GM19463 (cell line): ENCODE measurements around the gene APBB2.
"Not testable (repeated sequence)": the region's sequence is repeated elsewhere in the genome, so short reads cannot be mapped to it uniquely, and the experiment has no call there.

Experiments used
- ATAC-seq: cut with Tn5 transposase; IDR thresholded peaks from one replicate; pipeline ENCODE4 v1.9.1; 2021; ENCODE audit warnings: mild to moderate bottlenecking, moderate library complexity; ENCODE audit not compliant: unreplicated experiment

APBB2 gene

GRCh38 chr4:41029098-41029497 is 185.2 kb downstream of the APBB2 start:
- ATAC-seq: no peak

DNA sequence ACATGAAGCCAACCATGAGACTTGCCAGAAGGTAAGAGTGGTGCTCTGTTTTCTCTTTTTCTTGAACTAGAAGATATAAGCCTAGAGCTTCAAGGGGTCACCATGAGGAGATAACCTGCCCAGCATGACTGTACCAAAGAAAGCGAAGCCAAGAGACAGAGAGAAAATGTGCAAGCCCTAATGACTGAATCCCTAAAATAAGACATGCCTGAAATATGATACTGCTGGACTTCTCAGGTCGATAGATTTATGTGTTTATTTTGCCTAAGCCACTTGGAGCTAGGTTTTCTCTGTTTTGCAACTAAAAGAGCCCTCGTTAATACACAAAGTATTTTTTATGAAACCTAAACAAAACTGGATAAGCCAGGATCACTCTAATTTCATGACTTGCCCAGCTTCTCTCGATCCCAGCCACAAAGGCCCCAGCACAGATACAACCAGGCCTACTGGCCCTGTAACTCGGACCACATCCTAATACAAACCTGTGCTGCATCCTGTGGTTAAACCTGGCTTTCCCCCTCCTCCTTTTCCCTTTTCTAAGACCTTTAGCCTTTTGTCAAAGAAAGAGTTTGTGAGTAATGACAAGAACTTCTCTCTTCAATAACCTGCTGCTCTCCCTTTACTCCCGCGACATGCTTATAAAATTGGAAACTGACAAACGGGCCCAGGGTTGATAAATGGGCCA is 185.8 kb downstream of the APBB2 start:
- ATAC-seq: no peak

GRCh38 chr4:41026971-41027370 is 187.4 kb downstream of the APBB2 start:
- no peak for ATAC-seq

DNA sequence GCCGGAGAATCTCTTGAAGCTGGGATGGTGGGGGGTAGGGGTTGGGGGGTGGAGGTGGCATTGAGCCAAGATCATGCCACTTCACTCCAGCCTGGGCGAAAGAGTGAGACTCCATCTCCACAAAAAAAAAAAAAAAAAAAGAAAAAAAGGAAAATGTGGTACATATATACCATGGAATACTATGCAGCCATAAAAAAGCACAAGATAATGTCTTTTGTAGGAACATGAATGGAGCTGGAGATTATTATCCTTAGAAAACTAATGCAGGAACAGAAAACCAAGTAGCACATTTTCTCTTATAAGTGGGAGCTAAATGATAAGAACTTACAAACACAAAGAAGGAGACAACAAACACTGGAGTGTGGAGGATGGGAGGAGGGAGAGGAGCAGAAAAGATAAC is 188.5 kb downstream of the APBB2 start:
- no peak for ATAC-seq

DNA sequence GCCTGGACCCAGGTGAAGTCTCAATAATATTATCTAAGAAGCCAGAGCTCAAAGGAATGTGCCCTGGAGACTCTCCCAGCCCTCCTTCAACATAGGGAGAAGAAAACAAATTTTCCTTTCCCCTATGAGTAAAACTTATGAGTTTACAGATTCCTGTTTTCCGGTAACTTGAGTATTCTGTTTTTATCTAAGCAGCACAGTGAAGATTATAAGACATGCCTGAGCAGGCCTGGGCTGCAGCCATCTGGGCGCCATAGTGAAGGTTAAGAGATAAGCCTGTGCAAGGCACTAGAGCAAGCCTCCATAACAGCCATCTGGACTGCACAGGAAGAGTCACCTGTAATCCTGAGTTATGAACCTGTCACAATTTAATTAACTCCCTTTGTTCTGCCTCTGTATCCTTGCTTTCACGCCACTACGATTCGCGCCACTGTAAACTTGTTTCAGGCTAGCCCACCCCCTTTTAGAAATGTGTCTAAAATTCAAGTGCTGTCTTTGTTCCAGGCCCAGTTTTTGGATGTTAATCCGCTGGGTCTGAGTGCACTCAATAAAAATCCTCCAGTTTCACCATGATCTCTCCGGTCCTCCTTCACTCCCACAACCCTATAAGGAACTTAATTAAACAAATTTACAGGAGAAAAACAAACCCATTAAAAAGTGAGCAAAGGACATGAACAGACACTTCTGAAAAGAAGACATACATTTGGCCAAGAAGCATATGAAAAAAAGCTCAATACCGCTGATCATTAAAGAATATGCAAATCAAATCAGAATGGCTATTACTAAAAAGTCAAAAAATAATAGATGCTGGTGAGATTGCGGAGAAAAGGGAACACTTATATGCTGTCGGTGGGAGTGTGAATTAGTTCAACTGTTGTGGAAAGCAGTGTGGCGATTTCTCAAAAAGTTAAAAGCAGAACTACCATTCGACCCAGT is 189.5 kb downstream of the APBB2 start:
- ATAC-seq: no peak

GRCh38 chr4:41022116-41022515 is 192.2 kb downstream of the APBB2 start:
- ATAC-seq: no peak

DNA sequence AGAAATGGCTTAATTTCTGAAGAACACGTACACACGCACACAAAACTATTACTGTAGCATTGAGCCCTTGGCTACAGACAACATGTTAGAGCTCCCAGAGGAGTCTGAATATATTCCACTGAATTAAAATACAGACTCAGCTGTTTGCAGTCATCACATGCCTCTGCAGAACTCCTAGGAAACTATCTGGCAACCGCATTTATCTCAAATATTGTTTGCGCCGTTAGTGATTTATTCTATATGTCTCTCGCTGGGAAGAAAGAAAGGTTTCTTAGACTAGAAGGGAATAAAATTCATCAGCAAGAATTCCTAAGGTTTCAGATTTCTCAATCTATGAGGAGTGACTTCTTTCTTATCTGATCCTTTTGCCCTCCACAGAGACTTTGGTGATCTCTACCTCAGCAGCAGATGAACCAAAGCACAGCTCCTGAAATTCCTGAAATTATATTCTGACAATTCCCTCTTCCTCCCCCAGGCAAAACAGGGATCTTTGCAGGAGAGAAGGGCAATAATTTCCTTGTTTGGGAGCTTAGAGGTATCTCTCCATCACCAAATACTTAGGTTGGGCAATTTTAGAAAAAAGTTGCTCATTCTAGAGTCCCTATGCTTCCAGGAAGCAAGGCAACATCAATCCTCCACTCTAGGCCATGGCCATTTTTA is 199.2 kb downstream of the APBB2 start:
- ATAC-seq: no peak

DNA sequence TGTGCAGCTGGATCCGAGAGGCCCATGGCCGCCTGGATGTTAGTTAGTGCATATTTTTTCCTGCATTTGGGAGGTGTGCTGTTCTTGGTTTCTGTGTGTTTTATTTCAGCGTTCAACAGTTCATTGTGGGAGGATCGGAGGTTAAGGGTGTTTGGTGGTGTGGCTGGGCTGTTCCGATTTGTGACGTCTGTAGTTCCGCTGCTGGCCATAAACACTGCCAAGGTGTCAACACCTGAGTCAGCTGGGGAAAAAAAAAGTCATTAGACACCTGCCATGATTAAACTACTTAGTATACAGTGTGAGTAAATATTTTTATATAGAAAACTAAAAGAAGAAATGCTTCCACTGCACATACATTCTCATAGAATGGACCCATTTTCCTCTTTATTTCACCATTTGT is 200.2 kb downstream of the APBB2 start:
- ATAC-seq: no peak

- no peak for ATAC-seq
Measured at GRCh38 chr4:41013746-41014145, 200.6 kb downstream of the APBB2 start.

DNA sequence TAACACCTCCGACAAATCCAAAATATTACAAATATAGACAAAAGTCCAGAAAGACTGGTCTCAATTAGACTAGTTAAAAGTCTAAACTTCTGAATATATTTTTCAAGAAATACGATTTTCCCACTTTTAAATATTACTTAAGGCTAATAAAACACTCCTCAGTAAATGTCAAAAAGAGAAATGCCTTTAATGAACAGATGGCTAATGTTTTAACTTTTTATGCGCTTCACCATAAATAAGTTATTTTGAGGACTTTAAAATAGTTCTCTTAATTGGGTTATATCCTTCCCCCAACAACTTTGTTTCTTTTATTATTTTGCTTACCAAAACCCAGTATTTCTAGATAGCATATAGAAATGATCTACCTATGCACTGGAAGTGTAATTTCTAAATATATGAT is 201.4 kb downstream of the APBB2 start:
- ATAC-seq: no peak

- no peak for ATAC-seq
Measured at GRCh38 chr4:41012293-41012692, 202.0 kb downstream of the APBB2 start.

DNA sequence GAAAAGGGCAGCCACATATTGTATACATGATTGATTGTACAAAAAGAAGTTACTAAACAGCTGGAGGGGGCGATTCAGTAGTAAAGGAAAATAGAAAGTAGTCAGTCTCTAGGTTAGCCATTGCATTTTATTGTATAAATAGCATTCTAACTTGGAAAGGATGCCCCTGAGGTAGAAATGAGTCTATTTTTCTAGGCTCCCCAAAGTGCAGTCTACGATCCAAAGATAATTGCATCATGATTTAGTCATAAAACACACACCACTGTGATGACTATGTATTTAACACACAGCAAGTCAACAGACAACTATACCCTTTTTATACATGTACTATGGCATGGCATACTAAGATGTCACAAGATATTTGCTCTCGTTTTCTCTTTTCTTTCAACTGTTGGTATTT is 204.9 kb downstream of the APBB2 start:
- ATAC-seq: no peak

- ATAC-seq: no peak
Measured at GRCh38 chr4:41006141-41006540, 208.2 kb downstream of the APBB2 start.

GRCh38 chr4:41002309-41002708 is 212.0 kb downstream of the APBB2 start:
- ATAC-seq: no peak

GRCh38 chr4:41000356-41000755 is 214.0 kb downstream of the APBB2 start:
- no peak for ATAC-seq

- no peak for ATAC-seq
Measured at GRCh38 chr4:40998675-40999358, 215.5 kb downstream of the APBB2 start.

DNA sequence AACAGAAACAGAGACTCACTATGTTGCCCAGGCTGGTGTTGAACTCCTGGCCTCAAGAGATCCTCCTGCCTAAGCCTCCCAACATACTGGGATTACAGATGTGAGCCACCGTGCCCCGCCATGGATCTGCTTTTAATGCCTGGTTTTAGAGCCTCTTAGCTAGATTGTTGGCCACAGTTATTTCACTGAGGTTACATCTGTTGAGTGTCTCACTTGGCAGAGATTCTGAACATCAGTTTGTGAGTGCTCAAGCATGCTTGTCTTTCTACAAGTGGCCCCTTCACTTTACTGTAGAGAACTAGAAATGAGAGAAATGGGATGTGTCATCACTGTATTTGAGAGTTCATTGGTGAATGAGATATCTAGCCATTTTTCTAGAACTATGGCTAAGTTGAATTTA is 218.5 kb downstream of the APBB2 start:
- no peak for ATAC-seq

- not testable (repeated sequence) for ATAC-seq
Measured at GRCh38 chr4:40994321-40994720, 220.0 kb downstream of the APBB2 start.

GRCh38 chr4:40993296-40993693 is 221.0 kb downstream of the APBB2 start:
- ATAC-seq: not testable (repeated sequence)

- peak; percentile 73 for ATAC-seq
Measured at GRCh38 chr4:40992472-40993295, 221.7 kb downstream of the APBB2 start.
